IMR-90 (cell line): ENCODE data around the gene CHIT1.

Experiments used
- BHLHE40 ChIP-seq: fragments of 150-350 bp; IDR thresholded peaks from 2 replicates; pipeline ENCODE4 v1.6.1; 2016; ENCODE audit warnings: mild to moderate bottlenecking, low read depth, low read length
- CEBPB ChIP-seq: IDR thresholded peaks from 2 replicates; pipeline ENCODE4 v1.6.1; 2012; ENCODE audit warnings: low read depth, low read length, improper control_type of control experiment
- ELK1 ChIP-seq: fragments of 150-350 bp; IDR thresholded peaks from 2 replicates; pipeline ENCODE4 v1.6.1; 2016; ENCODE audit warnings: low read depth, mild to moderate bottlenecking, low read length, moderate library complexity, borderline replicate concordance
- FOS ChIP-seq: fragments of 150-350 bp; IDR thresholded peaks from 2 replicates; pipeline ENCODE4 v1.6.1; 2016; ENCODE audit warnings: low read depth, low read length
- MAFK ChIP-seq: IDR thresholded peaks from 2 replicates; pipeline ENCODE4 v1.6.1; 2012; ENCODE audit warnings: low read depth, low read length, improper control_type of control experiment
- MXI1 ChIP-seq: IDR thresholded peaks from 2 replicates; pipeline ENCODE4 v1.6.1; 2012; ENCODE audit warnings: low read depth, mild to moderate bottlenecking, low read length, moderate library complexity, borderline replicate concordance
- NFE2L2 ChIP-seq: fragments of 150-350 bp; IDR thresholded peaks from 2 replicates; pipeline ENCODE4 v1.6.1; 2016; ENCODE audit warnings: low read depth, mild to moderate bottlenecking, low read length
- POLR2A ChIP-seq: IDR thresholded peaks from 2 replicates; pipeline ENCODE4 v1.6.1; 2012; ENCODE audit warnings: mild to moderate bottlenecking, low read depth, low read length
- RAD21 ChIP-seq: IDR thresholded peaks from 2 replicates; pipeline ENCODE4 v1.6.1; 2012; ENCODE audit warnings: low read length, improper control_type of control experiment
- RFX5 ChIP-seq: IDR thresholded peaks from 2 replicates; pipeline ENCODE4 v1.8.0; 2012; ENCODE audit warnings: low read depth, mild to moderate bottlenecking, low read length, moderate library complexity
- SMC3 ChIP-seq: fragments of 150-350 bp; IDR thresholded peaks from 2 replicates; pipeline ENCODE4 v1.6.1; 2016; ENCODE audit warnings: low read depth, mild to moderate bottlenecking, antibody characterized with exemption, low read length, moderate library complexity
- TF ChIP-seq, protein P1 (sequence below): conservative IDR thresholded peaks from 2 replicates; pipeline ENCODE4 v1.5.1; 2012; ENCODE audit warnings: mild to moderate bottlenecking, low read depth, low read length, improper control_type of control experiment

- TF ChIP-seq POLR2A (no peak), MXI1 (no peak), FOS (no peak), RFX5 (no peak), SMC3 (no peak), MAFK (no peak), BHLHE40 (no peak), RAD21 (no peak), CEBPB (no peak), ELK1 (no peak), NFE2L2 (no peak)
- TF ChIP-seq, protein P1, sequence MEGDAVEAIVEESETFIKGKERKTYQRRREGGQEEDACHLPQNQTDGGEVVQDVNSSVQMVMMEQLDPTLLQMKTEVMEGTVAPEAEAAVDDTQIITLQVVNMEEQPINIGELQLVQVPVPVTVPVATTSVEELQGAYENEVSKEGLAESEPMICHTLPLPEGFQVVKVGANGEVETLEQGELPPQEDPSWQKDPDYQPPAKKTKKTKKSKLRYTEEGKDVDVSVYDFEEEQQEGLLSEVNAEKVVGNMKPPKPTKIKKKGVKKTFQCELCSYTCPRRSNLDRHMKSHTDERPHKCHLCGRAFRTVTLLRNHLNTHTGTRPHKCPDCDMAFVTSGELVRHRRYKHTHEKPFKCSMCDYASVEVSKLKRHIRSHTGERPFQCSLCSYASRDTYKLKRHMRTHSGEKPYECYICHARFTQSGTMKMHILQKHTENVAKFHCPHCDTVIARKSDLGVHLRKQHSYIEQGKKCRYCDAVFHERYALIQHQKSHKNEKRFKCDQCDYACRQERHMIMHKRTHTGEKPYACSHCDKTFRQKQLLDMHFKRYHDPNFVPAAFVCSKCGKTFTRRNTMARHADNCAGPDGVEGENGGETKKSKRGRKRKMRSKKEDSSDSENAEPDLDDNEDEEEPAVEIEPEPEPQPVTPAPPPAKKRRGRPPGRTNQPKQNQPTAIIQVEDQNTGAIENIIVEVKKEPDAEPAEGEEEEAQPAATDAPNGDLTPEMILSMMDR: no peak
These were observed 53.6 kb downstream of the CHIT1 start for GRCh38 chr1:203175827-203176241.
